Measurements from ENCODE around the gene ERN2. TPM values are rescaled to one million over a fixed set of nuclear protein-coding genes. Genes with fewer than 3 reads are reported as not detected.

Gene ERN2
- polyA plus RNA-seq, 1 of the 3 experiments (the other 2 are of a cell fraction), result 0.03 TPM

- Histone ChIP-seq H3K9ac (peak overlapping the region; percentile 88; the same call in 1 of the 2 replicates), H3K9me3 (no peaks in the 10 kb centered on the region), H3K27ac (ENCODE audit: low read depth in 2 of 2, low read length in 1 of 2) (peak overlapping the region in 1 of 2 experiments; percentile 48; a peak in 1 of 4 replicates), H3K4me1 (ENCODE audit: control insufficient read depth in 1 of 2, insufficient read depth in 2 of 2, low read depth in 1 of 2, low read length in 1 of 2) (peaks cover 17 to 25% of the 10 kb centered on the region in 2 experiments; a peak in 2 of 4 replicates), H2AFZ (ENCODE audit: low read depth) (no peak overlapping the region), H3K36me3 (replicated peaks in 1 of 2; ENCODE audit: control insufficient read depth in 1 of 2, insufficient read depth in 2 of 2, low read length in 1 of 2) (peaks cover 27 to 30% of the 10 kb centered on the region in 2 experiments), H3F3A (replicated peaks; ENCODE audit: insufficient read depth) (peaks cover 11% of the 10 kb centered on the region), H3K4me2 (peak overlapping the region; percentile 98), H3K79me2 (ENCODE audit: insufficient read depth) (peaks cover 72% of the 10 kb centered on the region), H4K20me1 (ENCODE audit: insufficient read depth) (peaks cover 26% of the 10 kb centered on the region), H3K4me3 (ENCODE audit: low read depth in 2 of 2, low read length in 1 of 2) (peak overlapping the region; percentile 73 to 77), H3K9me2 (no peaks in the 10 kb centered on the region), H3K27me3 (ENCODE audit: insufficient read depth) (no peaks in the 10 kb centered on the region)
- no peak for DNase-seq
- TF ChIP-seq MXI1 (IDR thresholded peaks at IDR 0.05; ENCODE audit: low read depth, low read length), result no peak
- TF ChIP-seq GABPA (IDR thresholded peaks at IDR 0.05; ENCODE audit: low read depth), result no peak
- TF ChIP-seq TAF1 (IDR thresholded peaks at IDR 0.05; ENCODE audit: borderline replicate concordance, low read depth, low read length), result no peak
- no peak for TF ChIP-seq TCF12 (IDR thresholded peaks at IDR 0.05)
- no peak for TF ChIP-seq ELF1 (IDR thresholded peaks at IDR 0.05)
- no peak for TF ChIP-seq POLR2AphosphoS5 (IDR thresholded peaks at IDR 0.05; ENCODE audit: low read depth, low read length)
- no peak for TF ChIP-seq USF2 (IDR thresholded peaks at IDR 0.05; ENCODE audit: borderline replicate concordance, low read depth, low read length)
- no peak for TF ChIP-seq JUND (IDR thresholded peaks at IDR 0.05)
- no peak for TF ChIP-seq GATA2 (CRISPR knock-in tag; IDR thresholded peaks at IDR 0.05)
- no peak for TF ChIP-seq EP300 (IDR thresholded peaks at IDR 0.05; ENCODE audit: borderline replicate concordance in 1 of 2, low read depth in 1 of 2, low read length in 1 of 2)
- no peak for TF ChIP-seq EZH2phosphoT487 (IDR thresholded peaks at IDR 0.05; ENCODE audit: borderline replicate concordance, low read depth)
- TF ChIP-seq MAX (IDR thresholded peaks at IDR 0.05; ENCODE audit: low read depth), result no peak
- no peak for TF ChIP-seq FOXJ3 (CRISPR knock-in tag; IDR thresholded peaks at IDR 0.05)
- no peak for TF ChIP-seq NRF1 (IDR thresholded peaks at IDR 0.05; ENCODE audit: low read depth, low read length)
- WGBS (ENCODE audit: low lambda C conversion rate), result 40% methylated on average over 5 of the region's 6 CpGs
- POLR2A ChIA-PET, result interaction anchor here (1.1 to 2.0 kb wide), 2 partner anchors 10 to 13 kb away, joined by 3 to 9 read pairs; no protein-coding TSS in a partner anchor
- CTCF ChIA-PET, result interaction anchor here (1.0 to 3.1 kb wide), 2 partner anchors 11 to 39 kb away, joined by 3 to 19 read pairs; partner anchors contain the start of genes DCTN5 and PALB2
Measured at GRCh38 chr16:23679986-23680336, 33.1 kb downstream of the ERN2 start.

GRCh38 chr16:23679274-23679985 lies 33.6 kb downstream of the ERN2 start:
- H3K9ac ChIP-seq, result peak overlapping the region; percentile 88
- peaks cover 28 to 31% of the 10 kb centered on the region in 2 experiments for H3K36me3 ChIP-seq (replicated peaks in 1 of 2; ENCODE audit: control insufficient read depth in 1 of 2, insufficient read depth in 2 of 2, low read length in 1 of 2)
- H3K4me1 ChIP-seq (ENCODE audit: control insufficient read depth in 1 of 2, insufficient read depth in 2 of 2, low read depth in 1 of 2, low read length in 1 of 2), result peaks cover 17 to 25% of the 10 kb centered on the region in 2 experiments; a peak in 2 of 4 replicates
- H3K27me3 ChIP-seq (ENCODE audit: insufficient read depth), result no peaks in the 10 kb centered on the region
- H3K27ac ChIP-seq (ENCODE audit: low read depth in 2 of 2, low read length in 1 of 2), result peak overlapping the region in 1 of 2 experiments; percentile 48; a peak in 2 of 4 replicates
- peak; percentile 71 for DNase-seq
- ChIA-PET CTCF (interaction anchor here (1.0 to 3.1 kb wide), 4 partner anchors 10 to 357 kb away, joined by 3 to 19 read pairs (median 6); partner anchors contain the start of genes DCTN5 and PALB2), POLR2A (interaction anchor here (0.7 to 2.0 kb wide), 3 partner anchors 10 to 358 kb away, joined by 3 to 9 read pairs (median 3); no protein-coding TSS in a partner anchor)
- no peaks in the 10 kb centered on the region for H3K9me3 ChIP-seq
- peaks cover 26% of the 10 kb centered on the region for H4K20me1 ChIP-seq (ENCODE audit: insufficient read depth)
- TF ChIP-seq YY1 (IDR thresholded peaks at IDR 0.05; ENCODE audit: low read depth), result no peak
- TF ChIP-seq SMC3 (IDR thresholded peaks at IDR 0.05; ENCODE audit: low read depth, low read length), result no peak
- TF ChIP-seq TAF1 (IDR thresholded peaks at IDR 0.05; ENCODE audit: borderline replicate concordance, low read depth, low read length), result no peak
- no peak for TF ChIP-seq POLR2AphosphoS5 (IDR thresholded peaks at IDR 0.05; ENCODE audit: low read depth, low read length)
- no peak for TF ChIP-seq CHD2 (IDR thresholded peaks at IDR 0.05; ENCODE audit: low read length, partially characterized antibody)
- no peak for TF ChIP-seq USF2 (IDR thresholded peaks at IDR 0.05; ENCODE audit: borderline replicate concordance, low read depth, low read length)
- TF ChIP-seq FOSL2 (IDR thresholded peaks at IDR 0.05; ENCODE audit: borderline replicate concordance, low read depth), result 0 out of 2 replicates have a peak, but pooled peaks have one; percentile 14
- no peak for TF ChIP-seq GATA2 (CRISPR knock-in tag; IDR thresholded peaks at IDR 0.05)
- no peak for TF ChIP-seq NFIC (IDR thresholded peaks at IDR 0.05; ENCODE audit: borderline replicate concordance)
- 0 out of 2 replicates have a peak, but pooled peaks have one; percentile 11 for TF ChIP-seq JUND (IDR thresholded peaks at IDR 0.05)
- no peak for TF ChIP-seq FOXJ3 (CRISPR knock-in tag; IDR thresholded peaks at IDR 0.05)
- no peak for TF ChIP-seq FOXM1 (IDR thresholded peaks at IDR 0.05; ENCODE audit: low read depth)
- H2AFZ ChIP-seq (ENCODE audit: low read depth), result 0 out of 2 replicates have a peak overlapping the region, but pooled peaks have one; percentile 67
- H3F3A ChIP-seq (replicated peaks; ENCODE audit: insufficient read depth), result peaks cover 11% of the 10 kb centered on the region
- 3% methylated on average over 15 of the region's 24 CpGs for WGBS (ENCODE audit: low lambda C conversion rate)
- peak overlapping the region; percentile 73 to 77 for H3K4me3 ChIP-seq (ENCODE audit: low read depth in 2 of 2, low read length in 1 of 2)
- peaks cover 68% of the 10 kb centered on the region for H3K79me2 ChIP-seq (ENCODE audit: insufficient read depth)
- H3K4me2 ChIP-seq, result peak overlapping the region; percentile 98
- no peaks in the 10 kb centered on the region for H3K9me2 ChIP-seq
